Esophagus muscularis mucosa (tissue), 4 donors: ENCODE measurements around the gene THBS2. TPM values are rescaled to one million over a fixed set of nuclear protein-coding genes. Genes with fewer than 3 reads are reported as not detected.

ENCODE experiments used
- DNase-seq: peaks from one replicate; pipeline ENCODE4 v3.0.0-alpha.2; 2017; ENCODE audit errors: extremely low spot score
- H3K27ac ChIP-seq, 4 donors: fragments of 200-600 bp; sonication (generic); replicated peaks in 1 of 4; 1 replicate in 3 of 4; 2 replicates in 1 of 4; pipeline ENCODE4 v1.5.1; 2016 to 2019; ENCODE audit warnings: mild to moderate bottlenecking in 1 of 4
- H3K27me3 ChIP-seq, 4 donors: fragments of 200-600 bp; sonication (generic); one replicate each; pipeline versions ENCODE4 v1.5.1 to v1.6.0; 2016 to 2019
- H3K36me3 ChIP-seq, 4 donors: fragments of 200-600 bp; sonication (generic); one replicate each; pipeline ENCODE4 v1.5.1; 2016 to 2019
- H3K4me1 ChIP-seq, 4 donors: fragments of 200-600 bp; sonication (generic); one replicate each; pipeline ENCODE4 v1.5.1; 2016 to 2019
- H3K4me3 ChIP-seq, 4 donors: fragments of 200-600 bp; sonication (generic); 1 replicate in 2 of 4; 2 replicates in 2 of 4; pipeline ENCODE4 v1.5.1; 2016 to 2019; ENCODE audit warnings: mild to moderate bottlenecking in 4 of 4, moderate library complexity in 1 of 4
- H3K9me3 ChIP-seq, 4 donors: fragments of 200-600 bp; sonication (generic); 1 replicate in 3 of 4; 2 replicates in 1 of 4; pipeline ENCODE4 v1.5.1; 2016 to 2019
- EP300 ChIP-seq: sonication (generic); formaldehyde crosslinking; IDR thresholded peaks from one replicate; pipeline ENCODE4 v1.6.1; 2017; ENCODE audit warnings: antibody characterized with exemption
- POLR2A ChIP-seq: fragments of 450-650 bp; IDR thresholded peaks from one replicate; pipeline ENCODE4 v1.6.1; 2017; ENCODE audit warnings: antibody characterized with exemption, moderate library complexity, mild to moderate bottlenecking, low read depth
- POLR2AphosphoS5 ChIP-seq, 2 donors: sonication (generic); formaldehyde crosslinking; IDR thresholded peaks; one replicate each; pipeline ENCODE4 v1.6.1; 2017; ENCODE audit warnings: antibody characterized with exemption in 2 of 2
- WGBS: methylation state at CpG from one replicate; pipeline ENCODE4 v1.1.5; 2018; 5-methylcytosine and 5-hydroxymethylcytosine counted together
- intact Hi-C: fragments of 100-400 bp; cut with DNase I; formaldehyde crosslinking; loops from one replicate; pipeline ENCODE4 v1.15.1; 2023
- total RNA-seq, 4 donors: library from RNA; depleted of rRNA; stranded (reverse); fragments of >200 nt; gene quantifications; one replicate each; pipeline versions ENCODE4 v1.1.0 to v1.2.1, GENCODE V29; 2016
- TF ChIP-seq, protein P1 (sequence below), 3 experiments: fragments of 200-600 bp in 2 of 3; fragments of 450-650 bp in 1 of 3; sonication (generic) in 2 of 3; IDR thresholded peaks; one replicate each; pipeline ENCODE4 v1.5.1; 2017 to 2019; ENCODE audit warnings: antibody characterized with exemption in 3 of 3, mild to moderate bottlenecking in 2 of 3, moderate library complexity in 1 of 3

The THBS2 gene
- total RNA-seq, 4 donors from 2014 or later, result 25.7 to 36.4 (median 28.8) TPM

DNA sequence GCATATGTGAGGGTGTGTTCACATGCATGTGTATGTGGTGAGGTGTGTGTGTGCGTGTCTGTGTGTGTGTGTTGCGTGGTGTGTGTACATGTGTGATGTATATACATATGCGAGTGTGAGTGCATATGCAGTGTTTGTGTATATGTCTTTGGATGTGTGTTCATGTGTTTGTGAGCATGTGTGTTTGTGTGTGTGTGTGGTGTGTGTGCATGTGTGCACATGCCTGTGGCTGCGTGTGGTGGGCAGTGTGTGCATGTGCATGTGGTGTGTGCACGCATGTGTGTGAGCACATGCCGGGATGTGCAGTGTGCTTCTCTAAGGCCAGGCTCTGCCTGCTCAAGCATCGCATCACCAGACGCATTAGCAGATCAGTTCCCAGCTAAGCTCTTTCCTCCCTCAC lies 5.7 kb downstream of the THBS2 start:
- intact Hi-C loops, result no loop called here
- Histone ChIP-seq H3K9me3 (no peaks in the 10 kb centered on the region), H3K4me1 (peaks cover 3 to 26% (median 19%) of the 10 kb centered on the region in 4 donors), H3K36me3 (peaks cover 0 to 33% (median 14%) of the 10 kb centered on the region in 4 donors), H3K4me3 (no peak overlapping the region), H3K27ac (no peak overlapping the region), H3K27me3 (peaks cover 0 to 14% (median 0%) of the 10 kb centered on the region in 4 donors)
- DNase-seq, result no peak
- TF ChIP-seq POLR2A (no peak), EP300 (no peak), POLR2AphosphoS5 (IDR thresholded peaks at IDR 0.05) (no peak)
- TF ChIP-seq, protein P1, sequence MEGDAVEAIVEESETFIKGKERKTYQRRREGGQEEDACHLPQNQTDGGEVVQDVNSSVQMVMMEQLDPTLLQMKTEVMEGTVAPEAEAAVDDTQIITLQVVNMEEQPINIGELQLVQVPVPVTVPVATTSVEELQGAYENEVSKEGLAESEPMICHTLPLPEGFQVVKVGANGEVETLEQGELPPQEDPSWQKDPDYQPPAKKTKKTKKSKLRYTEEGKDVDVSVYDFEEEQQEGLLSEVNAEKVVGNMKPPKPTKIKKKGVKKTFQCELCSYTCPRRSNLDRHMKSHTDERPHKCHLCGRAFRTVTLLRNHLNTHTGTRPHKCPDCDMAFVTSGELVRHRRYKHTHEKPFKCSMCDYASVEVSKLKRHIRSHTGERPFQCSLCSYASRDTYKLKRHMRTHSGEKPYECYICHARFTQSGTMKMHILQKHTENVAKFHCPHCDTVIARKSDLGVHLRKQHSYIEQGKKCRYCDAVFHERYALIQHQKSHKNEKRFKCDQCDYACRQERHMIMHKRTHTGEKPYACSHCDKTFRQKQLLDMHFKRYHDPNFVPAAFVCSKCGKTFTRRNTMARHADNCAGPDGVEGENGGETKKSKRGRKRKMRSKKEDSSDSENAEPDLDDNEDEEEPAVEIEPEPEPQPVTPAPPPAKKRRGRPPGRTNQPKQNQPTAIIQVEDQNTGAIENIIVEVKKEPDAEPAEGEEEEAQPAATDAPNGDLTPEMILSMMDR (IDR thresholded peaks at IDR 0.05), result no peak
- 89% methylated on average over 6 of the region's 8 CpGs for WGBS

DNA sequence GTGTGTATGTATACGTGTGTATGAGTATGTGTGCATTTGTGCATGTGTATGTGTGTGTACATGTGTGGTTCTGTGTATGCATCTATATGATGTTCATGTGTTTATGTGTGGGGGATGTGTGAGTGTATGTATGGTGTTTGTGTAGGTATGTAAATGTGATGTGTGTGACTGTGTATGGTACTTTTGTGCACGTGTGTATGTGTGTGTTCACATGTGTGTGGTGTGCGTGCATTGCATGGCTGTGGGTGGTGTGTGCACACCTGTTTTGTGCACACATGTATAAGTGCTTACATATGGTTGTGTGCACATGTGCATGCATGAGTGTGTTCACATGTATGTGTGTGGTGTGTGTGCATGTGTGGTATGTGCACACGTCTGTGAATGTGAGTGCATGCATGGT lies 6.2 kb downstream of the THBS2 start:
- peaks cover 0 to 33% (median 14%) of the 10 kb centered on the region in 4 donors for H3K36me3 ChIP-seq
- intact Hi-C loops, result no loop called here
- H3K27me3 ChIP-seq, result peaks cover 0 to 9% (median 0%) of the 10 kb centered on the region in 4 donors
- no peak overlapping the region for H3K4me3 ChIP-seq
- TF ChIP-seq POLR2A (no peak), POLR2AphosphoS5 (IDR thresholded peaks at IDR 0.05) (no peak), EP300 (no peak)
- H3K9me3 ChIP-seq, result no peaks in the 10 kb centered on the region
- peaks cover 0 to 21% (median 13%) of the 10 kb centered on the region in 4 donors for H3K4me1 ChIP-seq
- WGBS, result 91% methylated on average over 4 of the region's 4 CpGs
- H3K27ac ChIP-seq, result no peak overlapping the region
- DNase-seq, result no peak

DNA sequence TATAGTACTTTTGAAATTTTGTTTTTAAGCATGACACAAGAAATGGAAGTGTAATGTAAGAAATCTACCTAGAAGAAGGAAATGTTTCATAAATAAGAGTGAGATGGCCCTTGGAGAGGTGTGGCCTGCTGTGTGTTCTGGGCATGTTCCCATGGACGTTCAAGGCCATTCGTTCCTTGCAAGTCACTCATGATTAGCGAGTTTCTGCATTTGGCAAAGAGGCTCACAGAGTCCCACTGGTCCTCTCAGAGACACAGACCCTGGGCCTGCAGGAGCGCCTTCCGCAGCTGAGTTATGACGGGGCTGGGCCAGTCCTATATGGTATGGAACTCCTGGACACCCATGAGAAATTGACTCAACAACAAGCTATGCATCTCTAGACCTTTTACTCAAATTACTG lies 7.2 kb downstream of the THBS2 start:
- peaks cover 0 to 2% (median 0%) of the 10 kb centered on the region in 4 donors for H3K27me3 ChIP-seq
- no peak for DNase-seq
- H3K9me3 ChIP-seq, result no peaks in the 10 kb centered on the region
- H3K4me3 ChIP-seq, result no peak overlapping the region
- peaks cover 0 to 33% (median 14%) of the 10 kb centered on the region in 4 donors for H3K36me3 ChIP-seq
- intact Hi-C loops, result no loop called here
- 78% methylated on average over 3 of the region's 6 CpGs for WGBS
- TF ChIP-seq POLR2AphosphoS5 (IDR thresholded peaks at IDR 0.05), result no peak
- no peak for TF ChIP-seq EP300
- TF ChIP-seq, protein P1 (IDR thresholded peaks at IDR 0.05), result no peak
- H3K4me1 ChIP-seq, result peaks cover 0 to 11% (median 6%) of the 10 kb centered on the region in 4 donors
- H3K27ac ChIP-seq, result no peak overlapping the region

DNA sequence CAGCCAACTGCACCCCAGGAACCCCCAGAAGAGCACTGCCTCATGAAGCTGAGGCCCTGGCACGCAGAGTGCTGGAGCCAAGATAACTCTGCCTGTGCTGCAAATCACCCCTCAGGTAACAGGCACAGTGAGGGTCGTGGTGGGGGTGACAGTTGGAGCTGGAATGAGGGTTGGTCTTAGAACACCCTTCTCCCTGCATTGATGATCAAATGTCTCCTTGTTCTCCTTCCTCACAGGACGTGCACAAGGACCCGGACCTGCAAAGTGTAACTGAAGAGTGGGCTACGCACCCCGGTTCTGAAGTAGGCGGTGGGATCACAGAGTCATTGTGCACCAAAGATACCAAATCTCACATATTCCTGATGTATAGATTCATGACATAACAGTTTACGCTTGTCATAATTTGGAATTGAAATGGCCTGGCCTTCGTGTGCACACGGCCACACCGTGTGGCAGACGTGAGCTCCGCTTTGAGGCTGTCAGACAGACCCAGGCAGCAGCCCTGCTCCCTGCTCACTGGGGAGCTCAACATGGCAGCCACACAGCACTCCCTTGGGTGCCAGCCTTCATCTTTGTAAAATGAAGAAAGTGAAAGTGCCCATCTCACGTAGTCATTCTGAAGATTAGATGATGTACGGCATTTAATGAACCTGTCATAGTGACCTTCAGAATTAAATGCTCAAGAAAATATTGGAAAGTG lies 8.8 kb downstream of the THBS2 start:
- H3K27me3 ChIP-seq, result no peaks in the 10 kb centered on the region
- no peaks in the 10 kb centered on the region for H3K4me1 ChIP-seq
- no peak for DNase-seq
- H3K27ac ChIP-seq, result no peak overlapping the region
- intact Hi-C loops, result no loop called here
- TF ChIP-seq POLR2A (no peak), EP300 (no peak), POLR2AphosphoS5 (IDR thresholded peaks at IDR 0.05) (no peak)
- TF ChIP-seq, protein P1 (IDR thresholded peaks at IDR 0.05), result no peak
- WGBS, result 95% methylated on average over 14 of the region's 15 CpGs
- H3K4me3 ChIP-seq, result no peak overlapping the region
- H3K9me3 ChIP-seq, result no peaks in the 10 kb centered on the region
- H3K36me3 ChIP-seq, result peaks cover 0 to 36% (median 14%) of the 10 kb centered on the region in 4 donors

DNA sequence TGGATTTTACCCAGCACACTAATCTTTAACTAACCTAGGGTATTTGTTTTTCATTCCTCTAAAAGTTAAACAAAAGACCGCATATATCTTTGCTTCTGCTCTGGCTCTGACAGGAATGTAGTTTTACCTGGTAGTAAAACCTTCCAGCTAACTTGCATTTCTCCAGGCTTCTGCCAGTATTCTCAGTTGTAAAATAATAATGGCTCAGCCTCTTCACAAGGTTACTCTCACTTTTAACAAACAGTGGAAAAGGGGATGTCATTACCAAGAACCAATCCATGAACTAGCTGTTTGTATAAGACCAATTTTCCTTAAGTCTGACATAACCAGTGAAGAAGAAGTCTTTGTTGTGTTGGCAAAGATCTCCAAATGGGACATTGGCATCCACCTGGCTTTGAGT lies 10.0 kb downstream of the THBS2 start:
- no peak overlapping the region for H3K27ac ChIP-seq
- no peak for DNase-seq
- WGBS, result 50% methylated on average over 1 of the region's 1 CpG
- H3K9me3 ChIP-seq, result no peaks in the 10 kb centered on the region
- no peak overlapping the region for H3K4me3 ChIP-seq
- H3K27me3 ChIP-seq, result no peaks in the 10 kb centered on the region
- TF ChIP-seq POLR2AphosphoS5 (IDR thresholded peaks at IDR 0.05) (no peak), EP300 (no peak), POLR2A (no peak)
- TF ChIP-seq, protein P1 (IDR thresholded peaks at IDR 0.05), result no peak
- intact Hi-C loops, result no loop called here
- H3K4me1 ChIP-seq, result no peaks in the 10 kb centered on the region
- H3K36me3 ChIP-seq, result peaks cover 0 to 31% (median 11%) of the 10 kb centered on the region in 4 donors
